HG02885 (cell line): ENCODE measurements around the gene PTGR2.
A peak's percentile ranks its signal among the peaks of the same experiment; 100 is the strongest.
"Not testable (repeated sequence)": the region's sequence is repeated elsewhere in the genome, so short reads cannot be mapped to it uniquely, and the experiment has no call there.

Source experiments
- ATAC-seq: cut with Tn5 transposase; IDR thresholded peaks from one replicate; pipeline ENCODE4 v1.9.1; 2021; ENCODE audit warnings: mild to moderate bottlenecking; ENCODE audit not compliant: unreplicated experiment, poor library complexity

The PTGR2 gene

DNA sequence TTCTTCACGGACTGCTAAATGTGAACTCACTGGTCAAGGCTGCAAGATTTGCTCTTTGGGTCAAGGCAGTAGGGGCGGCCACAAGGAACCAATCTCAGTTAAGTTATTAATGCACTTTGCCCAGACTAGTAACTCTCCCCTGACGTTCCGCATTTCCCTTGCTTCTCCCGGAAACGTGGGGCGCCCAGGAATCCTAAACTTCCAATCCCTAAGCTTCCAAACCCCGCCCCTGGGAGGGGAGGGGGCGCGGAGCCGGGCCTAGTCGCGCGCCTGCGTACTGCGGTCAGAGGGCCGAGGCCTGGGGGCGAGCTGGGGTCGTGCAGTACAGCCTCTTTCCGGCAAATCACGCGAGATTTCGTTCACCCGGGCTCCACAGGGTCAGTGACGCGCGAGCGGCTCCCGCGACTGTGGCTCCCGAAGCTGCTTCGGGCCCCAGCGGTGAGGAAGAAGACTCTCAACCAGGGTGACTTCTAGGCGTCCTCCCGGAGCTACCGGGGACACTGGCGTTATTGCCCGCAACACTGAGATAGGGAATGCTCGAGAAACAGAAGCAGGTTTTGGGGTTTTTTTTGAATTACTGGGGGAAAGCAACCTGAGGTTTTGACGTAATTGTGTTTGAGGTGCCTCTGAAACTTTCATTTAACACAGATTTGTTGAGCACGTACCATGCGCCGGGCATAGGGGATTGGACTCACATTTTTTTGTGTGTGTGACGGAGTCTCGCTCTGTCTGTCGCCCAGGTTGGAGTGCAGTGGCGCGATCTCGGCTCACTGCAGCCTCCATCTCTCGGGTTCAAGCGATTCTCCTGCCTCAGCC, at the start of gene PTGR2:
Gene PTGR2 (plus strand): TSS at position 265 of the 816 bp plus-strand sequence. CDS start 7,032 bp downstream, outside the sequence.
- peak; percentile 88 for ATAC-seq

DNA sequence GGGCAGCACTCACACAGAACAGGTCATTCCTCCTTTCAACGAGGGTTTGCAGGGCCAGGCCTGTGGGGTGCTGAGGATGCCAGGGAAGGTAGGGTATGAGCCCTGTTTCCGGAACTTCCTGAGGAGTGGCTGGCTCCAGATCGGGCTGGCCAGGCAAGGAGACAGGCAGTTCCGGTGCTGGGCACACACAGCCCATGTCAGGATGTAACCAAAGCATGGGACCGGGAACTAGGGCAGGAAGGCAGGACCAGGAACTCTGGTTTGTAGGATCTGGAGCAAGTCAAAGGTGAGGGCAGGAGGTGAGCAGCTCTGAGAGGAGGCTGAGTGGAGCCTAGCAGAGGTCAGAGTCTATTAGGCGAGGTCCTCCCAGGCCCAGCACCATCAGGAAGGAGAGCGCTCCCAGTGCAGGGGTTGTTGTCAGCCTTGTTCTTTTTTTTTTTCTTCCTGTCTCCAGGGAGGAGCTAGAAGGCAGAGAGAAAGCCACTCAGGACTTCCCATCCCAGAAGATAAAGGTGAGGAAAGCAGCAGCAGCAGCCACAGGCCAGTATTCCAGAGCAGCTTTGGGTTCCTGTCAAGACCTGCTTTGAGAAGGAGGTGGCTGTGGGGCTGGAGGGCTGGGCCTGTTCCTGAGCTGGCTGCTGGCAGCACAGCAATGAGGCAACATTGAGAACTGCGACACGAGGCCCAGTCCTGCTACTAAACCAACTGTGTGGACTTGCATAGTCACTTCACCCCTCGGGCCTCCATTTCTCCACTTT, 49.0 kb upstream of the PTGR2 start:
- ATAC-seq = no peak

DNA sequence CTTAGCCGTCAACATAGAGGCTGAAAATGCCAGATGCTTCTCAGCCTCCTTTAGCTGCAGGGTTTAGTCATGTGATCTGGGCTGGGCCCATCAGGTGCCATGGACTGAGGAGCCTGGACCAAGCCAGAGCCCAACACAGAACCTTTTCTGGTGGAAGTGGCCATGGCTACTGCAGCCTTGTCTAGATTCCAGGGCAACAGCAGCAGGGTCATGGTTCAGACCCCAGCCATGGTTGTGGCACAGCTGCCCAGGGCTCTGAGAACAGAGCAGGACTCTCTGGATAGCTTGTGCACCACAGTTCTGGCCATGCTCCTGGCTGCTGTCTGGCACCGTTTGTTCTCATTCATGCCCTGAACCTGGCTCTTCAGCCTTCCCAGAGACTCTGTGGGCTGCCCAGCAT, 47.0 kb upstream of the PTGR2 start:
- no peak for ATAC-seq

DNA sequence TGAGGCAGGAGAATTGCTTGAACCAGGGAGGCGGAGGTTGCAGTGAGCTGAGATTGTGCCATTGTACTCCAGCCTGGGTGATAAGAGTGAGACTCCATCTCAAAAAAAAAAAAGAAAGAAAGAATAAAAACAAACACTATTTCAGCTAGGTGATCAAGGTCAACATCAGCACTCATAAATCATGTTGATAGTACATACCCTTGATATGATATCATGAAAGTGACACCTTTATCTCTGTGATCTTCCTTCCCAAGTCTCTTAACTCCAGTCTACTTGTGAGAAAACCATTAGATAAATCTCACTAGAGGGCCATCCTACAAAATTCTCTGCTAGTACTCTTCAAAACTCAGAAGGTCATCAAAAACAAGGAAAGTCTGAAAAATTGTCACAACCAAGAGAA, 44.2 kb upstream of the PTGR2 start:
- no peak for ATAC-seq

DNA sequence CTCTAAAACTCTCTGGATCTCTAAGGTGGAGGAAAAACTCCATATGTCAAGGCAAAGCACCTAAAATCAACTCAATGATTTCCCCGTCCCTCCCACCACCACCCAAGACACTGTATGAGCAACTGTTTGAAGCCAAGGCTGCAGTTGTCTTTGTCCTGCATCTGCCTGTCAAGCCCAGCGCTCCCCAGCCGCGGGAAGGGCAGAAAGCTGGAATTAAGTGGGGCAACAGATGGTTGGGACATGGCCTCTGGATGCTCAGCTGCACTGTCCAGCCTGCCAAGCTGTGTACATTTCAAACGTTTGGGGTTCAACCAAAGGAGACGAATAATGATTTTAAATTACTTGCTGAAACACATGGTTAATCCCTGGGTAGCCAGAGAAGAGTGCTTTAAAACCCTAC, 42.2 kb upstream of the PTGR2 start:
- no peak for ATAC-seq

DNA sequence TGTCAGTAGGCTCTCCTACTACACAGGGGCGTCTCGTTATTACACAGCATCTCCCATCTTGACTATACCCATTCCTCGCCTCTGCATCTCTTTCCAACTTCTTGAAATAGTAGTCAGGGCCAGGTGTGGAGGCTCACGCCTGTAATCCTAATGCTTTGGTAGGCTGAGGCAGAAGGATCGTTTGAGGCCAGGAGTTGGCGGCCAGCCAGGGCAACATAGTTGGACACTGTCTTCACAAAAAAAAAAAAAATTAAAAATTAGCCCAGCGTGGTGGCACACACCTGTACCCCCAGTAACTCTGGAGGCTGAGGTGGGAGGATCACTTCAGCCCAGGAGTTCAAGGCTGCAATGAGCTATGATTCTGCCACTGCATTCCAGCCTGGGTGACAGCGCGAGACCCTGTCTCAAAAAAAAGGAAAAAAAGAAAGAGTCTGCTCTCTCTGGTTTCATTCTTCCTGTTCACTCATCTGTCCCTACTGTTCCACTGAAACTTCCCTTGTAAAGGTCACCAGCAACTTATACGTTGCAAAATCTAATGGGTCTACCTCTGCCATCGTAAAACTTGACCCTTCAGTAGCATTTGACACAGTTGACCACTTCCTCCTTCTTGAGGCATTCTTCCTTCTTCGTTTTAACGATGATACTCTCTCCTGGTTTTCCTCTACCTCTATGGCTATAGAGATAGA, 41.0 kb upstream of the PTGR2 start:
- ATAC-seq = no peak

DNA sequence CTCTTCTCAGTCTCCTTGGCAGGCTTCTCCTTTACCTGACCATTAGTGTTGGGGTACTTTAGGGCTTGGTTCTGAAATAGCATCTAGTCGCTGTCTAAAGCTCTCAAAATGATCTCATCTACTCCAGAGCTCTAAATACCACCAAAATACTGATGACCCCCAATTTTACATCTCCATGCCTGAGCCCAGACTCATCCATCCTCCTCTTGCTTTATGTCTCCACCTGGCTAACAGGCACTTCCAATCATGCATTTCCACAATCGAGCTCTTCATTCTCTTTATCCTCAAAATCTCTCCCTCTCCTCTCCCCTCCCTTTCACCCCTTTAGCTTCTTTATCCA, 40.5 kb upstream of the PTGR2 start:
- no peak for ATAC-seq

DNA sequence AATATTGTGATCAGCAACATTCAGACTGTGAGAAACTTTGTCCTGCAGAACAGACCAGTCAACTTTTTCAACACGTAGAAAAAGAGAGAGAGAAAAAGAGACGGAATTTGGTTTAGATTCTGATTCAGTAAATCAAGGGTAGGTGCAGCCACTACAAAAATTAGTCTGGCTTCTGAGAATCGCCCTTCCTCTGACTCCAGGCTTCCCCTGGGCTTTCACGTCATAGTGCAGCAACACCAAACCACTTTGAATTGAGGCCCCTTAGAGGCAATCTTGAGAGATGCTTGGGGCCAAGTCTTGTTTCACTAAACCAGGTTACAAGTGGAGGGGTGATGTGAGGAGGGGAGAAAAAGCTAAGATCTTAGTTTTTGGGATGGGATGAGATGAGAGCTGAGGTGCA, 37.5 kb upstream of the PTGR2 start:
- ATAC-seq = no peak

DNA sequence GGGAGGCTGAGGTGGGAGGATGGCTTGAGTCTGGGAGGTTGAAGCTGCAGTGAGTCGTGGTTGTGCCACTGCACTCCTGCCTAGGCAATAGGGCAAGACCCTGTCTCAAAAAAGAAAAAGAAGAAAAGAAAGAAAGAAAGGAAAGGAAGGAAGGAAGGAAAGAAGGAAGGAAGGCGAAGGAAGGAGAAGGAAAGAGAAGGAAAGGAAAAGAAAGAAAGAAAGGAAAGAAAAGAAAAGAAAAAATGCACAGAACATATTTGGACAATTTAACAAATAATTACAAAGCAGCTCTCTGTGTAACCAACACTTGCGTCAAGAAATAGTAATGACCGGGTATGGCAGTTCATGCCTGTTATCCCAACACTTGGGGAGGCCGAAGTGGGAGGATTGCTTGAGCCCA, 35.8 kb upstream of the PTGR2 start:
- ATAC-seq = no peak

DNA sequence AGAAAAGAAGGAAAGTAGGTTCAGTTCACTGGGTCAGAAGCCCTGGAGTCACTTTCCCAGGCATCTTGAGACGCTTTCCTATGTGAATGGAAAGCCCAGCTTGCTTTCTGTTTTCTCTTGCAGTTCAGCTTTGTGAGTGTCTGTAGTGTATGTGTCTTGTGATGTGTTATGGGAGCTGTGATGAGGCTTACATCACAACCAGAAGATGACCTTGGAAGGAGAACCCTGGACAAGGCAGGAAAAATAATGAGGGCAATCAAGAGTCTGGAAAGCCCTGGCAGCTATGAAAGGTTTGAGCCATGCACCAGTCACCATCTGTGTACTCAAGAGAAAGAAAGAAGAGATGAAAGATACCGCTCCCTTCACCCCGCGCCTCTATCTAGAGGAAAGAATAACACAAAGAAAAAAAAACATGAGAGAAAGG, 35.2 kb upstream of the PTGR2 start:
- ATAC-seq = no peak

DNA sequence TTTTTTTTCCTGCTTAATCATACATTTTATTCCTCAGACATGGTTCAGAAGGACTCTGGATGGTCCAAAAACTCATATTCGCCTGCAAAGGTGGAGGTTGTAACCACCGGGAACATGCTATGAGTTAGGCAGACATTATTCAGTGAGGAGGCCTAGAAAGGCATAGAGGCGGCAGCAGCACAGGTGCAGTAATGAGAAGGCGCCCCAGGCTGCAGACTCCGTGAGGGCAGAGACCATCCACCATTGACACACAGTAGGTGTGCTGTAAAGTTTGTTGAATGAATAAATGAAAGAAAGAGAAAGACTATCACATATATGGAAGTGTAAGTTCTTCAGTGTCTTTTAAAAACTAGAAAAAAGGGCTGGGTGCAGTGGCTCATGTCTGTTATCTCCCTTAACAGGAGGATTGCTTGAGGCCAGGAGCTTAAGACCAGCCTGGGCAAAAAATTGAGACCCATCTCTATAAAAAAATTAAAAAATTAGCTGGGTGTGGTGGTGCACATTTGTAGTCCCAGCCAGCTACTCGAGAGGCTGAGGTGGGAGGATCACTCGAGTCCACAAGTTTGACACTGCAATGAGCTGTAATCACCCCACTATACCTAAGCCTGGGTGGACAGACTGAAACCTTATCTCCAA, 34.5 kb upstream of the PTGR2 start:
- ATAC-seq = no peak

DNA sequence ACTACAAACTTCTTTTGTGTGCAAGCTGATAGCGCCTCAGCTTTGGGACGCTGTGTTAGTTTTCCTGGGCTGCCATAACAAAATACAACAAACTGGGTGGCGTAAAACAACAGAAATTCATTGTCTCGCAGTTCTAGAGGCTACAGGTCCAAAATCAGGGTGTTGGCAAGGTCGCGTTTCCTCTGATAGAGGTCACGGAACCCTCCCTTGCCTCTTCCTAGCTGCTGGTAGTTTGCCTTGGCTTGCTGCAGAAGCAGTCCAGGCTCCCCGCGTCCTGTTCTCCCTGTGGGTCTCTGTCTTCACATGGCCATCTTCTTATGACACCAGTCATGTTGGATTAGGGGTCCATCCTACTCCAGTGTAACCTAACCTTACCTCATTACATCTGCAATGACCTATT, 32.8 kb upstream of the PTGR2 start:
- ATAC-seq = no peak

DNA sequence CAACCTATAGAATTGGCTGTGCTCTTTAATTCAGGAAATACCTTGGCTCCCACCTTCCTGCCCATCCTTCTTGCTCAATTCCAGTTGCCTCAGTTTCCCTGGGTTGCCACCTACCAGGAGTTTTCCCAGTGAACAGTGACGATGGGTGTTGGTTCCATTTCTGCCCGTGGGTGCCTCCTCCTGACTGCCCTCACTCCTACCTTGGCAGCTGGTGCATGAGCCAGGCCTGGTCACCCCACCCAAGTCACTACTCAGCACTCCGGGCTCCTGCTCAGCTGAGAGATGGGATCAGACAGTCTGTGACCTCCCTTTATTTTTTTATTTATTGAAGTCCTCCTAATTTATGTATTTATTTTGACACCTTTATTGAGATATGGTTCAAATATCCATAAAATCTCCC, 31.0 kb upstream of the PTGR2 start:
- ATAC-seq = no peak

DNA sequence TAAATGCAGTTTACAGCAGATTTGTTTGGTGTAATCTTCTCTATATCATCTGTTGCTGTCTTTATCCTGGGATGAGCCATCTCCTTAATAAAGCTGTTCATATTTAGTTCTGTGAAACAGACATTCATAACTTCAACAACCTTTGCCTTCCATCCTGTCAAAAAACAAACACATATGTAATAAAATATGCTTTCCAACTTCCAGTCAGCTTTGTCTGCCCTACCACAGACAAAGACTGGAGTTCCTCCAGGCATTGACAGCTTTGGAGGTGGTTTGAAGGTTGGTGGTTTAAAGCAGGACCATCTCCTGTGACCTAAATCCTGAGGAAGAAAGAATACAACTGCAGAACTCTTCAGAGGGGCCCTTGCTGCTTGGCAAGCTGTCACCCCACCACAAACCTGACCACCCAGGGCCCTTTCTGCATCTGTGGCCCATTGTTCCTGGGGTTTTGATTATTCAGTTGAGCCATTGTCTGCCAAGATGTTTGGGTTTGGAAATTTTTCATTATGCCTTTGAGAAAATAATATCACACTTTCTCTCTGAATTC, 28.2 kb upstream of the PTGR2 start:
- no peak for ATAC-seq

DNA sequence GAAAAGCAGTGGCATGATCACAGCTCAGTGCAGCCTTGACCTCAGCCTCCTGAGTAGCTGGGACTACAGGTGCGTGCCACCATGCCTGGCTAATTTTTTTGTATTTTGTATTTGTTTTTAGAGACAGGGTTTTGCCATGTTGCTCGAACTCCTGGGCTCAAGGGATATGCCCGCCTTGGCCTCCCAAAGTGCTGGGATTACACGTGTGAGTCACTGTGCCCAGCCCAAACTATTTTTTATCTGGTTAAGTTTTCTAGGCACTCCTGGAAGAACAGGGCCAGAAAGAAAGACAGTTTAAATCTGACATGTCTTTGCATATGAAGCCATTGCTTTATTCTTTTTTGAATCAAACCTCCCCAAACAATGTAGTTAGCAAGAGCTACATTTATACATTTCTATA, 27.5 kb upstream of the PTGR2 start:
- ATAC-seq = no peak

DNA sequence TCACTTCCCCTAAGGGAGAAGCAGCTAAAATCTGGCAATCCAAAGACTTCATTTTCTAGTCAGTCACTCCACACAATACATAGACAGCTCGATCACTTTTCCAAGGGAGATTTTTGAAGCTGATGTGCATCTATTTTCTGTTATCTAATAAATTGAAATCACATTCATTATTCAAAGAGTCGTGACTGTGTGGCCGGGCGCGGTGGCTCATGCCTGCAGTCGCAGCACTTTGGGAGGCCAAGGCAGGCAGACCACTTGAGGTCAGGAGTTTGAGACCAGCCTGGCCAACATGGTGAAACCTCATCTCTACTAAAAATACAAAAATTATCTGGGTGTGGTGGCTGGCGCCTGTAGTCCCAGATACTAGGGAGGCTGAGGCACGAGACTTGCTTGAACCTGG, 27.1 kb upstream of the PTGR2 start:
- ATAC-seq = no peak

DNA sequence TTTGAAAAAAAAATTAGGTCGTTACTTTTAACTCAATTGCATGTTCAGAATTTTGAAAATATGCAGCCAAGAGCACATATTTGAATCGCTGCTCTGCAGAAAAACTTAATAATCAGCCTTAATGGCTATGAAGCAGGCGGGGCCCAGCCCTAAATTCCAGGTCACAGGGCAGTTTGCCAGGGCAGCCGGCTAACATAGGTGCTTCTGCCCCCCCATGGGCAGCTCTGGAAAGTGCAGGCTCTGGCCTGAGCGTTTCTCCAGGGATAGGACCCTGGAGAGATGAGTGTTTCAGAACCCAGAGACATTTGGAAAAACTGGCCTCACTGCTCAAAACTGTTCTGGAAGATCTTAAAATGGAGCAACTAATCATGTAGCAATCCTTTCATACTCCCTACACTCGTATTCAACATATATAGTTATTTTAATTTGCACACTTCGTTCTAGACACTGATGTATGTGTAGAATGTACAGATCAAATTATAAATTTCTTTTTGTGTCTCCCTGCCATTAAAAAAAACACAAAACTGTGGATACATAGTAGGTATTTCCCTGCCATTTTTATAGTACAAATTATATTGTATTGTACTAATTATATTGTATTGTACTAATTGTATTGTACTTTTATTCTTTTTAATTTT, 26.0 kb upstream of the PTGR2 start:
- peak; percentile 73 for ATAC-seq

DNA sequence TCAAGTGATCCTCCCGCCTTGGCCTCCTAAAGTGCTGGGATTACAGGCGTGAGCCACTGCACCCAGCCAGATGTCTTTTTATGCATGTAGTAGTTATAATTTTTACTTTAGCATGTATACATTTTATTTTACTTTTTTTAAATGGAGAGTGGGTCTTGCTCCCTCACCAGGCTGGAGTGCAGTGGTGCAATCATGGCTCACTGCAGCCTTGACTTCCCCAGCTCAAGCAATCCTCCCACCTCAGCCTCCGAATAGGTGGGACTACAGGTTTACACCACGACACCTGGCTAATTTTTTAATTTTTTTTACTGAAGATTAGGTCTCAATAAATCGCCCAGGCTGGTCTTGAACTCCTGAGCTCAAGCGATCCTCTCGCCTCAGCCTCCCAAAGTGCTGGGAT, 24.4 kb upstream of the PTGR2 start:
- not testable (repeated sequence) for ATAC-seq

DNA sequence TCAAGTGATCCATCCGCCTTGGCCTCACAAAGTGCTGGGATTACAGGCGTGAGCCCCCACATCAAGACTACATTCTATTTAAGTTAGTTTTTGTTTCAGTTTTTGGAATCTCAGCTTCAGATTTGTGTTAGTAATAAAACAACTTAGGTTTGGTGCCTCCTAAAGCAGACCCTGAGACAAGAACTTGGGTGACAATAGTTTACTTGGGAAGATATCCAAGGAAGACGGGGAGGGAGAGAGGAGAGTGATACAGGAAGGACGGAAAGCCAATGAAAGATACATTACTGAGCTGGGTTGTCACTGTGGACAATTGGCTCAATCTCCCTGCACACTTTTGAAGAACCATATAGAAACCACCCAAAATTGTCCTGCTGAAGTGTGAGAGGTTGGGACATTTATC, 22.6 kb upstream of the PTGR2 start:
- no peak for ATAC-seq
